Measurements from ENCODE around the gene AKAP1.

DNA sequence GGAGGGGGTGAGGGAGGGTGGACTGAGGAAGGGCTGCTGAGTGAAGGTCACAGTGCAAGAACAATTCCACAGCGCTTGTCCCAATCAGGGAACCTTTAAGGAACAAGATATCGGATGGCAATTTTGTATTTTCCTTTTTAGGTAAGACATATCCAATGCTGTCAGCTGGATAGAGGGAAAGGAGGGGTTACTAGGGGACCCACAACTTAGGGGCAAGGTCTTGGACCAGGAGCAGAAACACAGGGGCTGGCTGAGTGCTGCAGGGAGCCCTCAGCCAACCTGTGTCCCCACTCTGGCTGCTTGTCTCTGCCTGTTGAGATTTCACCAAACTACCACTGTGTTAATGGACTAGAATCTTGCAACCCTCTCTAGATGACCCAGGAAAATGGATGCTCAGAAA is 47.6 kb downstream of the AKAP1 start:
- TF ChIP-seq POLR2A (IDR thresholded peaks at IDR 0.05): no peak
- TF ChIP-seq, protein P1, sequence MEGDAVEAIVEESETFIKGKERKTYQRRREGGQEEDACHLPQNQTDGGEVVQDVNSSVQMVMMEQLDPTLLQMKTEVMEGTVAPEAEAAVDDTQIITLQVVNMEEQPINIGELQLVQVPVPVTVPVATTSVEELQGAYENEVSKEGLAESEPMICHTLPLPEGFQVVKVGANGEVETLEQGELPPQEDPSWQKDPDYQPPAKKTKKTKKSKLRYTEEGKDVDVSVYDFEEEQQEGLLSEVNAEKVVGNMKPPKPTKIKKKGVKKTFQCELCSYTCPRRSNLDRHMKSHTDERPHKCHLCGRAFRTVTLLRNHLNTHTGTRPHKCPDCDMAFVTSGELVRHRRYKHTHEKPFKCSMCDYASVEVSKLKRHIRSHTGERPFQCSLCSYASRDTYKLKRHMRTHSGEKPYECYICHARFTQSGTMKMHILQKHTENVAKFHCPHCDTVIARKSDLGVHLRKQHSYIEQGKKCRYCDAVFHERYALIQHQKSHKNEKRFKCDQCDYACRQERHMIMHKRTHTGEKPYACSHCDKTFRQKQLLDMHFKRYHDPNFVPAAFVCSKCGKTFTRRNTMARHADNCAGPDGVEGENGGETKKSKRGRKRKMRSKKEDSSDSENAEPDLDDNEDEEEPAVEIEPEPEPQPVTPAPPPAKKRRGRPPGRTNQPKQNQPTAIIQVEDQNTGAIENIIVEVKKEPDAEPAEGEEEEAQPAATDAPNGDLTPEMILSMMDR (IDR thresholded peaks at IDR 0.05): no peak
- TF ChIP-seq EP300 (IDR thresholded peaks at IDR 0.05): no peak

All from ovary (tissue), 3 donors.